ENCODE results near the gene KLHL18.
"Not testable (repeated sequence)": the region's sequence is repeated elsewhere in the genome, so short reads cannot be mapped to it uniquely, and the experiment has no call there.

KLHL18 gene

GRCh38 chr3:47362701-47363100, 80.0 kb downstream of the KLHL18 start:
- DNase-seq (ENCODE audit: low read depth) = no peak

- DNase-seq (ENCODE audit: low read depth) = no peak
Observed at GRCh38 chr3:47365213-47366153, 82.7 kb downstream of the KLHL18 start.

DNA sequence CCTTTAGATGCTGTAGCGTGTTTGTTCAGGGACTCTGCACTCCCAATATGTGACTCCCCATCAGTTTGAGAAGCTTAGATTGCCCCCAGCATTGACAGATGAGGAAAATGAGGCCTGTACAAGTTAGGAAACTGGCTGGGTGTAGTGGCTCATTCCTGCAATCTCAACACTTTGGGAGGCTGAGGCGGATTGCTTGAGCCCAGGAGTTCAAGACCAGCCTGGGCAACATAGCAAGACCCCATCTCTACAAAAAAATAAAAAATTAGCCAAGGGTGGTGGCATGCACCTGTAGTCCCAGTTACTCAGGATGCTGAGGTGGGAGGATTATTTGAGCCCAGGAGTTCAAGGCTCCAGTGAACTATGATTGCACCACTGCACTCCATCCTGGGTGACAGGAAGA, 84.1 kb downstream of the KLHL18 start:
- no peak for DNase-seq (ENCODE audit: low read depth)

- DNase-seq (ENCODE audit: low read depth) = no peak
Observed at GRCh38 chr3:47367631-47368030, 84.9 kb downstream of the KLHL18 start.

- DNase-seq (ENCODE audit: low read depth) = not testable (repeated sequence)
Observed at GRCh38 chr3:47370020-47370419, 87.3 kb downstream of the KLHL18 start.

GRCh38 chr3:47370887-47371697, 88.3 kb downstream of the KLHL18 start:
- DNase-seq (ENCODE audit: low read depth) = no peak

DNA sequence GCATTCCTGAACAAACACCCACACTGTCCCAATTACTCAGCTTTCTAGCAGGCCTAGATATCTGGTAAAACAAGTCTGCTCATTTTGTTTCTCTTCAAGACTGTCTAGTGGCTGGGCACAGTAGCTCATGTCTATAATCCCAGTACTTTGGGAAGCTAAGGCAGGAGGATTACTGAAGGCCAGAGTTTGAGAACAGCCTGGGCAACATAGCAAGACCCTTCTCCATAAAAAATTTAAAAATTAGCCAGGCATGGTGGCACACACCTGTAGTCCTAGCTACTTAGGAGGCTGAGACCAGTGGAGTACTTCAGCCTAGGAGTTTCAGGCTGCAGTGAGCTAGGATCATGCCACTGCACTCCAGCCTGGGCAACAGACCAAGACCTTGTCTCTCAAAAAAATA, 91.8 kb downstream of the KLHL18 start:
- no peak for DNase-seq (ENCODE audit: low read depth)

DNA sequence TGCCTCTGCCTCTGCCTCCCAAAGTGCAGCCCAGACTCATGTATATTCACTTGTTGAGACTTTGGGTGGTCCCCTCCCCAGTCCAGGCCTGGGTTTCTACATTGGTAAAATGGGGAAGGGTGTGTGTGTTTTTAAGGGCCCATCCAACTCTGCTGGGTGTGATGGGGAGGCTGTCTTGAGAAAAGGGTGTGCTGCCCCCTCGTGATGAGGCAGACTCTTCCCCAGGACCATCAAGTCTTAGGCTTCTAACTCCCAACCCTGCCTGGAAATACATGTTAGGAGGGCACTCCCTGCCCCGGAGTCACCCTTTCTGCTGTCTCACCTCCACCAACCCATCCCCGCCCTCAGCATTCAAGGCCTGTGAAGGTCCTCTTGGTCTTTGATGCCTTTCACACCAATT, 93.6 kb downstream of the KLHL18 start:
- no peak for DNase-seq (ENCODE audit: low read depth)

DNA sequence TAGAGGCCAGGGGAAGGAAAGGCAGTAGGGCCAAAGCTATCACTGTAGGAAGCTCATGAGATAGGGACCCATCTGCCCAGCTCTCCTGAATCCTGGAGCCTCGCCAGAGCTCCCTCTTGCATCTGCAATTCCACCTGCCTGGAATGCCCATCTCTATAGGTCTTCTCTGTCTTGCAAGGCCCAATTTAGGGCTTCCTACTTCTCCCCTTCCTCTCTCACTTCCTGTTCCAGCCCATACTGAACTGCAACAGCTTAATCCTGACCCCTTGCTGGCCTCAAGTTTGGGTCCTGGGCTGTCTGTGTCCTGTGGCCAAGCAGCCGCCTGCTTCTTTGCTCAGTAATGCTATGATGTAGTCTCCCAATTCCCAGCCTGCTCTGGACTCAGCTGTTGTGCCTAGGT, 94.4 kb downstream of the KLHL18 start:
- no peak for DNase-seq (ENCODE audit: low read depth)

DNA sequence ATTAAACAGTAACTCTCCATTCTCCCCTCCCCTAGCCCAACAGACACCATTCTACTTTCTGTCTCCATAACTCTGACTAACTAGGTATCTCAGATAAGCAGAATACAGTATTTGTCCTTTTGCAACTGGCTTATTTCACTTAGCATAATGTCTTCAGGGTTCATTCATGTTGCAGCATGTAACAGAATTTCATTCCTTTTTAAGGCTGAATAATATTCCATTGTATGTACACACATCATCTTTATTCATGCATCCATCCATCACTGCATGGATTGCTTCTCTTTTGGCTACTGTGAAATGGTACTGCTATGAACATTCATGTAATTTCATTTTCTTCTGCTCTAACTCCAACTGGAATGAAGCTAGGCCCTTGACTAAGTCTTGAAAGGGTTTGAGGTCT, 96.1 kb downstream of the KLHL18 start:
- DNase-seq (ENCODE audit: low read depth) = no peak

- DNase-seq (ENCODE audit: low read depth) = no peak
Observed at GRCh38 chr3:47379411-47379899, 96.7 kb downstream of the KLHL18 start.

DNA sequence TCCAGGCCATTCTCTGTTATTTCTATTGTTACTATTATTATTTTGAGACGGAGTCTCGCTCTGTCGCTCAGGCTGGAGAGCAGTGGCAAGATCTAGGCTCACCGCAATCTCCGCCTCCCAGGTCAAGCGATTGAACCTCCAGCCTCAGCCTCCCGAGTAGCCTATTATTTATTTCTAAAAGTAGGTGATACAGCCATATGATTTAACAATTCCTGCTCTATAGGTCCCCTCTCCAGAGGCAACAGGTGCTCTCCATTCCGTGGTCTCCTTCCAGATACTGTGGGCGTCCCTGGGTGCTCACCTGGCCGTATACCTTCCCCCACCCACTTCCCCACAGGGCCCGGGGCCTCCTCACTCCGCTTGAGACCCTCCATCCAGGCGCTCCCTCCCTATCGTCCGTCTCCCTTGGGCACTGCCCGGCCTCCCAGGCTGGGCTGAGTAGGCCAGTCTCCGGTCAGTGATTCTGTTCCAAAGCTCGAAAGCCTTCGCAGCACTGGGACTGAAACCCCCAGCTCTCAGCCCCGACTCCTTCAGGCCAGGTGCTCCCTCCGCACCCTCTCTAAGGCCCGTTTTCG, 97.4 kb downstream of the KLHL18 start:
- no peak for DNase-seq (ENCODE audit: low read depth)

DNA sequence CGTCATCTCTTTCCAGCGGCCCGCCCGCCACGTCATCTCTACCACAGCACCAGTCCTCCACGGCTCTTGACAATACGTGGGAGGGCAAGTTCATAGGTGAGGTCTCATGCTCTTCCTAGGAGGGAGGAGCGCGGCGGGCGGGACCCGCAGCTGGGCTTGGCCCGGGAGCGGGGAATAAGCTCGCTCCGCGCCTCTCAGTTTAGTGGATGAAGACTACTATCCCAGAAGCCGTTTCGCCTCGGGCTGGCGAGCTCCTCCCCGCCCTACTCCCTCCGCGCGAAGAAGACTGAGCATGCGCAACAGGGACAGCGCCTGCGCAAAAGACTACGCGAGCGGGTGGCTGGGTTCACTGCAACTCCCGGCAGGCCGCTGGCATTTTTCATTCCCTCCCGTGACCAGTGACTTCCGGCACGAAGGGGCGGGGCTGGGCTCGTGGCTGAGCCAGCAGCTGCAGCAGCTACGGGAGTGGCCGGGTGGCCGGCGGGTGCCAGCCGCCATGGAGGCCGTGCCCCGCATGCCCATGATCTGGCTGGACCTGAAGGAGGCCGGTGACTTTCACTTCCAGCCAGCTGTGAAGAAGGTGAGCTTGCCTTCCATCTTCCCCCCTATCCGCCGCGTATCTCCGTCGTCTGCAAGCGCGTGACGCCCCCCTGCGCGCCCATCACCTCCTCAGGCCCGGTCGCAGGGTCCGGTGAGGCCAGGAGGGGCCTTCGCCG, 98.0 kb downstream of the KLHL18 start, which contains the start of gene PTPN23:
Gene PTPN23, plus strand, starts transcription at position 421 of the 716 bp plus-strand sequence. Its CDS starts 76 bp downstream, at position 497.
- peak; percentile 99 for DNase-seq (ENCODE audit: low read depth)

DNA sequence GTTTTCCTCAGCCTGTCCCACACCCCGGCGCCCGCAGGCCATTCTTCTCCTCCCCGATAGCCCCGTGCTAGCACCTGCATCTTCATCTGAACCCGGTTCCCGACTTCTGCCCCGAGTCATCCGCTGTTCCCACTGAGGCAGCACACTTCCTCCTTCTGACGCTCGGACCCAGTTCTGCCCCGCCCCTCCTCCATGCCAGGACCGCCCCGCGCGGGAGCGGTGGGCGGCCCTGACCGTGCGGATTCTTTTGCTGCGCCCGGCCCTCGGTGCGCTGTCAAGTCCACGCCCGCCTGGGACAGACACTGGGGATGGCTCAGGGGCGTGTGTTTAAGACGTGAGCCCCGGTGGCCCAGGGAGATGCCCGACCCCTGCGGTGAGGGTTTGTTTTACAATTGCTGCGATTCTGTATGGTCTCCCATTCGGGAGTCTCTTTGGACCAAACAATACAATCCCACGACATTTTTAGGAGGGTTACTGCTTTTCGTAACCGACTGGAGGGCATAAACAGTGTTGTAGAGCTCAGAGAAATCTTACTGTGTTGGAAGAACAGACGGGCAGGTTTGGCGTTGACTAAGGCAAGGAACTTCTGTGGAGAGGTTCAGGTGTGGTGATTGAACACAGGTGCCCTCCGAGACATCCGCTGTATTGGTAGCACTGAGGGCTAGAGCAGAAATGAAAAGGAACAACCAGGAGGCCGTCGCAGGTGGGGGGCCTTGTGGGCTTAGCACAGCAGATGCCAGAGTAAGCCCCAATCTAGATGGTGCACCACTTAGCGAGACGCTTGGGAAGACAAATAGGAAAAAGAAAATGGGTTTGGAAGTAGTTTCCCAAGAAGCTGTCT, 98.8 kb downstream of the KLHL18 start:
- peak; percentile 76 for DNase-seq (ENCODE audit: low read depth)

DNA sequence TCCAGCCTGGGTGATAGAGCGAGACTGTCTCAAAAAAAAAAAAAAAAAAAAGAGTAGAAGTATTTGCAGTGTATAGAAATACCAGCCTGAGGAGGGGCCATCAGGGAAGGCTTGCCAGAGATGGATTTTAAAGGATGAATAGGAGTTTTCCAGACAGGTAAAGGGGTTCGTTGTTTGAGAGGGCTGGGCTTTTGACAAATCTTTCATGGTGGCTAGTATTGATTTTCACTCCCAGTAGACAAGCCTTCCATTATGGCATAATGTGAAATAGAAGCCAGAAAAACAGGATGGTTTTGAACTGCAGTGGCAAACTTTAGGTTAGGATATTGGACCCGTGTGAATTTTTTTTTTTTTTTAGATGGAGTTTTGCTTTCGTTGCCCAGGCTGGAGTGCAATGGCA, 101.7 kb downstream of the KLHL18 start:
- DNase-seq (ENCODE audit: low read depth) = no peak

- no peak for DNase-seq (ENCODE audit: low read depth)
Observed at GRCh38 chr3:47385007-47385406, 102.3 kb downstream of the KLHL18 start.

GRCh38 chr3:47385796-47386195, 103.1 kb downstream of the KLHL18 start:
- DNase-seq (ENCODE audit: low read depth) = no peak

DNA sequence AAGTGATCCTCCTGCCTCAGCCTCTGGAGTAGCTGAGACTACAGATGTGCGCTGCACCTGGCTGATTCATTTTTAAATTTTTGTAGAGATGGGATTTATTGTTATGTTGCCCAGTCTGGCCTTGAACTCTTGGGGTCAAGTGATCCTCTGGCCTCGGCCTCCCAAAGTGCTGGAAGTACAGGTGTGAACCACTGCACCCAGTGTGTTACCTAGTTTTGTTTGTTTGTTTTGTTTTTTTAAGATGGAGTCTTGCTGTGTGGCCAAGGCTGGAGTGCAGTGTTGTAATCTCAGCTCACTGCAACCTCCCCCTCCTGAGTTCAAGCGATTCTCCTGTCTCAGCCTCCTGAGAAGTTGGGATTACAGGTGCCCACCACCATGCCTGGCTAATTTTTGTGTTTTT, 110.2 kb downstream of the KLHL18 start:
- no peak for DNase-seq (ENCODE audit: low read depth)

DNA sequence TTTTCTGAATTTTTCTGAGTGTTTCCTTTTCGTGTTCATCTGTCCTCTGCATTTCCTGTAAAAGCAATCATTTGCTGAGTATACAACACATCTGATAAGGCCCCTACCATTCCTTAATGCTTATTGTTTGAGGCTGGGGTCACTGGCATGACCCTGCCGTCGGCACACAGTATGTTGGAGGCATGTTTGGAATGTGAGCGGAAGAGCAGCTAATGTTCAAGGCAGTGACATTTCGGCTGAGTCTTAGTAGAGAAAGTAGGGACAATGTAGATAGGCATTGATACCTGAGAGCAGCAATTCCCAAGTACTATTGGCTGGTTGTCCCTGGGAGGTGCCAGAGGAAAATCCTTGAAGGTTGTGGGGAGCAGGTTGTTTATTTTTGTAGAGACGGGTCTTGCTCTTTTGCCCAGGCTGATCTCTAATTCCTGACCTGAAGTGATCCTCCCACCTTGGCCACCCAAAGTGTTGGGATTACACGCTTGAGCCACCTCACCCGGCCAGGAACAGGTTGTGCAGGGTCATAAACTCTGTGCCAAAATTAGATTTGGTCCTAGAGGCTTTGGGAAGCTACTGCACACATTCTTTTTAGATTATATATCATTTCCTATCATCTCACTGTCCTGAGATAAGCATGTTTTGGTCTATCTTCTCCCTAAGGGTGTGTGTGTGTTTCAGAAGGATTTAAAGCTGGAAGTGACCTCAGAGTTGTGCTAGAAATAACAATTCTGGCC, 111.6 kb downstream of the KLHL18 start:
- no peak for DNase-seq (ENCODE audit: low read depth)

DNA sequence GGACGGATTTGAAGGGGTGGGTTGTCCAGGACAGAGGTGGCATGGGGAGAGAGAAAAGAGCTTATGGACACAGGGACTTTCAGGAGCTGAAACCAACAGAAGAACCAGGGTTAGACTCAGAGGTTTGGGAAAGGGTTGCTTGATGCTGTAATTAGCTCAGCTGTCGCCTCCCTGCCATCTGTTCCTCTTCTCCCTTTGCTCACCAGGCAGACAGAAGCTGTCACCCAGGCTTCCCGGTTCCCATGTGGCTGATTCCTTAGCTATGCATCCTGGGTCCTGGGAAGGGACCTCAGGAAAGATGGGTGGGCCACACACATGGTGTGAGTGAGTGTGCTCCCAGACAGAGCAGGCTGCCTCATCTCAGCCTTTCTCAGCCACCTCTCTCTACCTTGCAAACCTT, 112.1 kb downstream of the KLHL18 start:
- no peak for DNase-seq (ENCODE audit: low read depth)

Measured in stimulated activated CD8-positive, alpha-beta memory T cell treated with anti-CD3 and anti-CD28 coated beads, Interleukin-4, amount 100 ng/mL, for 24 hours (primary cell).